Measurements from ENCODE around the gene FAF2. TPM values are rescaled to one million over a fixed set of nuclear protein-coding genes. Genes with fewer than 3 reads are reported as not detected.

The FAF2 gene
- total RNA-seq, 2 experiments from 2014 or later, result 34.4 to 34.6 TPM

GRCh38 chr5:176412517-176413254, 35.5 kb upstream of the FAF2 start:
- Mint-ChIP-seq H3K27me3 (no peaks in the 10 kb centered on the region), H3K4me3 (no peak overlapping the region), H3K36me3 (peaks cover 6% of the 10 kb centered on the region), H3K27ac (no peak overlapping the region), H3K9me3 (no peaks in the 10 kb centered on the region), H3K4me1 (ENCODE audit: low read depth) (peaks cover 39% of the 10 kb centered on the region)
- POLR2A ChIA-PET, result no interaction called here
- DNase-seq, result no peak
- intact Hi-C loops (cut with micrococcal nuclease), result no loop called here
- CTCF ChIA-PET, result interaction anchor here (1.1 kb wide), 1 partner anchor 683 kb away, joined by 3 read pairs; no protein-coding TSS in a partner anchor

- no peak overlapping the region for H3K27ac Mint-ChIP-seq
- H3K4me1 Mint-ChIP-seq (ENCODE audit: low read depth), result peaks cover 39% of the 10 kb centered on the region
- peaks cover 6% of the 10 kb centered on the region for H3K36me3 Mint-ChIP-seq
- POLR2A ChIA-PET, result no interaction called here
- CTCF ChIA-PET, result interaction anchor here (1.1 kb wide), 1 partner anchor 684 kb away, joined by 3 read pairs; no protein-coding TSS in a partner anchor
- intact Hi-C loops (cut with micrococcal nuclease), result no loop called here
- H3K27me3 Mint-ChIP-seq, result no peaks in the 10 kb centered on the region
- no peak overlapping the region for H3K4me3 Mint-ChIP-seq
- no peaks in the 10 kb centered on the region for H3K9me3 Mint-ChIP-seq
- no peak for DNase-seq
Measured at GRCh38 chr5:176413255-176413565, 35.0 kb upstream of the FAF2 start.

GRCh38 chr5:176413709-176414191, 34.4 kb upstream of the FAF2 start:
- DNase-seq, result no peak
- ChIA-PET CTCF (interaction anchor here (1.1 kb wide), 1 partner anchor 684 kb away, joined by 3 read pairs; no protein-coding TSS in a partner anchor), POLR2A (no interaction called here)
- Mint-ChIP-seq H3K27ac (no peak overlapping the region), H3K4me1 (ENCODE audit: low read depth) (peaks cover 39% of the 10 kb centered on the region), H3K4me3 (no peak overlapping the region), H3K36me3 (peaks cover 6% of the 10 kb centered on the region), H3K9me3 (no peaks in the 10 kb centered on the region), H3K27me3 (no peaks in the 10 kb centered on the region)
- intact Hi-C loops (cut with micrococcal nuclease), result no loop called here

- DNase-seq, result no peak
- H3K27me3 Mint-ChIP-seq, result no peaks in the 10 kb centered on the region
- POLR2A ChIA-PET, result no interaction called here
- H3K27ac Mint-ChIP-seq, result peak overlapping the region; percentile 18
- H3K4me3 Mint-ChIP-seq, result peak overlapping the region; percentile 77
- H3K4me1 Mint-ChIP-seq (ENCODE audit: low read depth), result peaks cover 39% of the 10 kb centered on the region
- CTCF ChIA-PET, result interaction anchor here (2.3 to 3.3 kb wide), 3 partner anchors 121 to 182 kb away, joined by 12 to 26 read pairs (median 15); partner anchors contain the start of gene RNF44
- H3K9me3 Mint-ChIP-seq, result no peaks in the 10 kb centered on the region
- intact Hi-C loops (cut with micrococcal nuclease), result loop anchor here (5.0 kb wide), 2 partner anchors 158 to 183 kb away; no protein-coding TSS in a partner anchor
- peaks cover 4% of the 10 kb centered on the region for H3K36me3 Mint-ChIP-seq
Measured at GRCh38 chr5:176414704-176415103, 33.5 kb upstream of the FAF2 start.

GRCh38 chr5:176415240-176415951, 32.8 kb upstream of the FAF2 start:
- no peaks in the 10 kb centered on the region for H3K27me3 Mint-ChIP-seq
- H3K4me3 Mint-ChIP-seq, result peak overlapping the region; percentile 77
- no peaks in the 10 kb centered on the region for H3K36me3 Mint-ChIP-seq
- intact Hi-C loops (cut with micrococcal nuclease), result loop anchor here (5.0 kb wide), 2 partner anchors 157 to 182 kb away; no protein-coding TSS in a partner anchor
- ChIA-PET POLR2A (interaction anchor here (0.8 to 1.7 kb wide), 5 partner anchors 32 to 128 kb away, joined by 3 to 8 read pairs (median 6); partner anchors contain the start of genes FAF2, KIAA1191 and RNF44), CTCF (interaction anchor here (1.0 to 4.2 kb wide), 9 partner anchors 9 to 245 kb away, joined by 4 to 49 read pairs (median 9); partner anchors contain the start of genes FAF2, GPRIN1 and RNF44)
- H3K27ac Mint-ChIP-seq, result peak overlapping the region; percentile 65
- no peaks in the 10 kb centered on the region for H3K9me3 Mint-ChIP-seq
- peaks cover 39% of the 10 kb centered on the region for H3K4me1 Mint-ChIP-seq (ENCODE audit: low read depth)
- no peak for DNase-seq

- ChIA-PET CTCF (interaction anchor here (0.6 to 4.2 kb wide), 30 partner anchors 10 to 687 kb away, joined by 3 to 49 read pairs (median 4); partner anchors contain the start of genes FAF2, GPRIN1, KIAA1191 and RNF44), POLR2A (interaction anchor here (0.8 to 1.7 kb wide), 7 partner anchors 28 to 128 kb away, joined by 3 to 8 read pairs (median 4); partner anchors contain the start of genes FAF2, KIAA1191, NOP16 and RNF44)
- Mint-ChIP-seq H3K27me3 (no peaks in the 10 kb centered on the region), H3K4me1 (ENCODE audit: low read depth) (peaks cover 36% of the 10 kb centered on the region), H3K4me3 (peak within 1 kb of the TSS; percentile 77), H3K36me3 (no peaks in the 10 kb centered on the region), H3K27ac (peak within 1 kb of the TSS; percentile 65), H3K9me3 (peaks cover 2% of the 10 kb centered on the region)
- peak; percentile 93 for DNase-seq
- intact Hi-C loops (cut with micrococcal nuclease), result loop anchor here (1.0 to 5.0 kb wide), 5 partner anchors 27 to 181 kb away; partner anchors contain the start of genes FAF2 and RNF44
Measured at GRCh38 chr5:176415952-176416924, 31.9 kb upstream of the FAF2 start, which contains the start of gene CLTB. CLTB (minus strand) TSS chr5:176416539; CDS start chr5:176416363, 176 bp downstream.

- peaks cover 3% of the 10 kb centered on the region for H3K9me3 Mint-ChIP-seq
- H3K4me1 Mint-ChIP-seq (ENCODE audit: low read depth), result peaks cover 34% of the 10 kb centered on the region
- H3K27me3 Mint-ChIP-seq, result no peaks in the 10 kb centered on the region
- H3K36me3 Mint-ChIP-seq, result no peaks in the 10 kb centered on the region
- no peak overlapping the region for H3K27ac Mint-ChIP-seq
- ChIA-PET POLR2A (interaction anchor here (0.9 to 1.7 kb wide), 4 partner anchors 29 to 120 kb away, joined by 3 to 8 read pairs (median 4); partner anchors contain the start of genes FAF2, KIAA1191, NOP16 and RNF44), CTCF (interaction anchor here (0.6 to 4.2 kb wide), 28 partner anchors 10 to 687 kb away, joined by 3 to 49 read pairs (median 4); partner anchors contain the start of genes FAF2, GPRIN1, KIAA1191 and RNF44)
- DNase-seq, result no peak
- H3K4me3 Mint-ChIP-seq, result peak overlapping the region; percentile 55
- intact Hi-C loops (cut with micrococcal nuclease), result loop anchor here (1.0 to 5.0 kb wide), 5 partner anchors 28 to 180 kb away; partner anchors contain the start of genes FAF2 and RNF44
Measured at GRCh38 chr5:176416965-176417364, 31.2 kb upstream of the FAF2 start.

GRCh38 chr5:176418251-176418650, 29.9 kb upstream of the FAF2 start:
- H3K9me3 Mint-ChIP-seq, result peaks cover 3% of the 10 kb centered on the region
- H3K27ac Mint-ChIP-seq, result no peak overlapping the region
- DNase-seq, result no peak
- intact Hi-C loops (cut with micrococcal nuclease), result loop anchor here (5.0 kb wide), 2 partner anchors 154 to 179 kb away; no protein-coding TSS in a partner anchor
- peaks cover 29% of the 10 kb centered on the region for H3K4me1 Mint-ChIP-seq (ENCODE audit: low read depth)
- peaks cover 2% of the 10 kb centered on the region for H3K27me3 Mint-ChIP-seq
- H3K36me3 Mint-ChIP-seq, result no peaks in the 10 kb centered on the region
- POLR2A ChIA-PET, result no interaction called here
- H3K4me3 Mint-ChIP-seq, result no peak overlapping the region
- CTCF ChIA-PET, result interaction anchor here (1.0 to 4.2 kb wide), 6 partner anchors 20 to 243 kb away, joined by 3 to 49 read pairs (median 4); partner anchors contain the start of genes FAF2 and RNF44

- H3K4me3 Mint-ChIP-seq, result no peak overlapping the region
- ChIA-PET CTCF (no interaction called here), POLR2A (no interaction called here)
- peaks cover 13% of the 10 kb centered on the region for H3K4me1 Mint-ChIP-seq (ENCODE audit: low read depth)
- no peak for DNase-seq
- H3K27ac Mint-ChIP-seq, result no peak overlapping the region
- H3K27me3 Mint-ChIP-seq, result peaks cover 4% of the 10 kb centered on the region
- peaks cover 3% of the 10 kb centered on the region for H3K9me3 Mint-ChIP-seq
- no peaks in the 10 kb centered on the region for H3K36me3 Mint-ChIP-seq
- intact Hi-C loops (cut with micrococcal nuclease), result no loop called here
Measured at GRCh38 chr5:176420086-176420485, 28.1 kb upstream of the FAF2 start.

- Mint-ChIP-seq H3K36me3 (peaks cover 2% of the 10 kb centered on the region), H3K27ac (no peak overlapping the region), H3K27me3 (peaks cover 5% of the 10 kb centered on the region), H3K4me3 (no peak overlapping the region), H3K9me3 (peaks cover 8% of the 10 kb centered on the region), H3K4me1 (ENCODE audit: low read depth) (peaks cover 7% of the 10 kb centered on the region)
- intact Hi-C loops (cut with micrococcal nuclease), result no loop called here
- no peak for DNase-seq
- ChIA-PET POLR2A (no interaction called here), CTCF (no interaction called here)
Measured at GRCh38 chr5:176420972-176421544, 27.1 kb upstream of the FAF2 start.
